IMR-90 (cell line): ENCODE measurements around the gene TGFBR1. TPM values are rescaled to one million over a fixed set of nuclear protein-coding genes. Genes with fewer than 3 reads are reported as not detected.

Source experiments
- ATAC-seq: fragments of 200-7000 bp; cut with Tn5 transposase; 2 replicates; pipeline ENCODE4 v1.9.1; 2020; ENCODE audit warnings: low read depth, mild to moderate bottlenecking, moderate library complexity
- BruUV-seq: library from RNA; stranded (reverse); fragments of 400-500 nt; replicated peaks from 2 replicates; lab custom pipeline; 2021; lab: Mats Ljungman, UMichigan
- CTCF ChIA-PET: fragments of 300-600 bp; formaldehyde crosslinking; extraction: SDS; loops from one replicate; lab custom pipeline; 2021; ENCODE audit warnings: antibody characterized with exemption; lab: Yijun Ruan, JAX
- POLR2A ChIA-PET: fragments of 300-600 bp; sonication (Branson Sonifier 250); formaldehyde crosslinking; loops from one replicate; lab custom pipeline; 2022; ENCODE audit warnings: antibody characterized with exemption; ENCODE audit not compliant: unreplicated experiment; lab: Charles Lee
- DNase-seq: peaks from one replicate; pipeline ENCODE4 v3.0.0; 2013
- H2AFZ ChIP-seq: replicated peaks from 2 replicates; pipeline ENCODE3; 2013; ENCODE audit warnings: low read length, mild to moderate bottlenecking; ENCODE audit not compliant: poor library complexity
- H2AK5ac ChIP-seq: 2 replicates; pipeline ENCODE4 v1.6.1; 2013; ENCODE audit warnings: low read depth, low read length, inconsistent platforms
- H2AK9ac ChIP-seq: replicated peaks from 2 replicates; pipeline ENCODE3; 2013; ENCODE audit warnings: mild to moderate bottlenecking, low read depth, low read length, moderate library complexity; ENCODE audit not compliant: poor library complexity
- H2BK120ac ChIP-seq: 2 replicates; pipeline ENCODE4 v1.6.1; 2013; ENCODE audit warnings: low read depth, low read length, inconsistent platforms
- H2BK15ac ChIP-seq: 3 replicates; pipeline ENCODE4 v1.6.1; 2013; ENCODE audit warnings: low read depth, low read length, inconsistent platforms
- H2BK20ac ChIP-seq: 2 replicates; pipeline ENCODE4 v1.6.1; 2013; ENCODE audit warnings: low read depth, mild to moderate bottlenecking, inconsistent platforms, low read length, moderate library complexity
- H2BK5ac ChIP-seq: 2 replicates; pipeline ENCODE4 v1.6.1; 2013; ENCODE audit warnings: mild to moderate bottlenecking, low read depth, low read length, inconsistent platforms; ENCODE audit not compliant: poor library complexity, severe bottlenecking
- H3K14ac ChIP-seq: replicated peaks from 2 replicates; pipeline ENCODE4 v1.6.1; 2013; ENCODE audit warnings: low read depth, low read length, inconsistent platforms
- H3K18ac ChIP-seq: 2 replicates; pipeline ENCODE4 v1.6.1; 2013; ENCODE audit warnings: low read depth, low read length, control low read depth
- H3K23ac ChIP-seq: 2 replicates; pipeline ENCODE4 v1.6.1; 2013; ENCODE audit warnings: low read depth, low read length, inconsistent platforms
- H3K27ac ChIP-seq: 2 replicates; pipeline ENCODE4 v1.5.1; 2013; ENCODE audit warnings: mild to moderate bottlenecking, control low read depth, low read length; ENCODE audit not compliant: insufficient read depth
- H3K27me3 ChIP-seq: 2 replicates; pipeline ENCODE4 v1.6.1; 2013; ENCODE audit warnings: low read length; ENCODE audit not compliant: control insufficient read depth, insufficient read depth
- H3K36me3 ChIP-seq: 2 replicates; pipeline ENCODE4 v1.6.1; 2013; ENCODE audit warnings: low read length, mixed read lengths; ENCODE audit not compliant: control insufficient read depth, insufficient read depth
- H3K4ac ChIP-seq: 2 replicates; pipeline ENCODE4 v1.6.1; 2013; ENCODE audit warnings: low read depth, low read length, inconsistent platforms
- H3K4me1 ChIP-seq: 2 replicates; pipeline ENCODE4 v1.6.1; 2013; ENCODE audit warnings: low read length, mixed read lengths; ENCODE audit not compliant: control insufficient read depth, insufficient read depth
- H3K4me2 ChIP-seq: 2 replicates; pipeline ENCODE4 v1.6.1; 2013; ENCODE audit warnings: low read depth, mild to moderate bottlenecking, control low read depth, low read length, moderate library complexity
- H3K4me3 ChIP-seq: 2 replicates; pipeline ENCODE4 v1.5.1; 2013; ENCODE audit warnings: low read depth, mild to moderate bottlenecking, control low read depth, low read length, moderate library complexity; ENCODE audit not compliant: insufficient read depth
- H3K56ac ChIP-seq: 2 replicates; pipeline ENCODE4 v1.6.1; 2013; ENCODE audit warnings: low read length, inconsistent platforms; ENCODE audit not compliant: insufficient read depth; ENCODE audit errors: extremely low read depth
- H3K79me1 ChIP-seq, 2 experiments: 2 replicates each; pipeline ENCODE4 v1.6.1; 2013; ENCODE audit warnings: low read length in 2 of 2, inconsistent platforms in 1 of 2, low read depth in 1 of 2
- H3K9ac ChIP-seq: 2 replicates; pipeline ENCODE4 v1.6.1; 2013; ENCODE audit warnings: low read depth, low read length, control low read depth
- H3K9me1 ChIP-seq: 2 replicates; pipeline ENCODE4 v1.6.1; 2013; ENCODE audit warnings: low read length, inconsistent platforms; ENCODE audit not compliant: insufficient read depth
- H3K9me3 ChIP-seq: 2 replicates; pipeline ENCODE4 v1.6.1; 2013; ENCODE audit warnings: low read length; ENCODE audit not compliant: control insufficient read depth, insufficient read depth
- H4K20me1 ChIP-seq: 2 replicates; pipeline ENCODE4 v1.6.1; 2013; ENCODE audit warnings: low read length, inconsistent platforms; ENCODE audit not compliant: insufficient read depth
- H4K5ac ChIP-seq: 2 replicates; pipeline ENCODE4 v1.6.1; 2013; ENCODE audit warnings: mild to moderate bottlenecking, low read depth, low read length, control low read depth
- H4K8ac ChIP-seq, 2 experiments: 2 replicates each; pipeline ENCODE4 v1.6.1; 2013; ENCODE audit warnings: low read depth in 2 of 2, low read length in 2 of 2, control low read depth in 1 of 2, inconsistent platforms in 1 of 2
- H4K91ac ChIP-seq: 2 replicates; pipeline ENCODE4 v1.6.1; 2013; ENCODE audit warnings: low read depth, low read length, inconsistent platforms; ENCODE audit not compliant: insufficient read depth
- BHLHE40 ChIP-seq: fragments of 150-350 bp; IDR thresholded peaks from 2 replicates; pipeline ENCODE4 v1.6.1; 2016; ENCODE audit warnings: mild to moderate bottlenecking, low read depth, low read length
- CEBPB ChIP-seq: IDR thresholded peaks from 2 replicates; pipeline ENCODE4 v1.6.1; 2012; ENCODE audit warnings: low read depth, low read length, improper control_type of control experiment
- CHD1 ChIP-seq: IDR thresholded peaks from 2 replicates; pipeline ENCODE4 v1.6.1; 2012; ENCODE audit warnings: low read depth, low read length, improper control_type of control experiment
- MAFK ChIP-seq: IDR thresholded peaks from 2 replicates; pipeline ENCODE4 v1.6.1; 2012; ENCODE audit warnings: low read depth, low read length, improper control_type of control experiment
- MAZ ChIP-seq: IDR thresholded peaks from 2 replicates; pipeline ENCODE4 v1.6.1; 2012; ENCODE audit warnings: low read depth, mild to moderate bottlenecking, low read length, improper control_type of control experiment, moderate library complexity, borderline replicate concordance
- MXI1 ChIP-seq: IDR thresholded peaks from 2 replicates; pipeline ENCODE4 v1.6.1; 2012; ENCODE audit warnings: low read depth, mild to moderate bottlenecking, low read length, moderate library complexity, borderline replicate concordance
- NFE2L2 ChIP-seq: fragments of 150-350 bp; IDR thresholded peaks from 2 replicates; pipeline ENCODE4 v1.6.1; 2016; ENCODE audit warnings: low read depth, mild to moderate bottlenecking, low read length
- POLR2A ChIP-seq: IDR thresholded peaks from 2 replicates; pipeline ENCODE4 v1.6.1; 2012; ENCODE audit warnings: mild to moderate bottlenecking, low read depth, low read length
- RAD21 ChIP-seq: IDR thresholded peaks from 2 replicates; pipeline ENCODE4 v1.6.1; 2012; ENCODE audit warnings: low read length, improper control_type of control experiment
- RCOR1 ChIP-seq: IDR thresholded peaks from 2 replicates; pipeline ENCODE4 v1.6.1; 2012; ENCODE audit warnings: mild to moderate bottlenecking, low read length, improper control_type of control experiment; ENCODE audit not compliant: insufficient replicate concordance
- RFX5 ChIP-seq: IDR thresholded peaks from 2 replicates; pipeline ENCODE4 v1.8.0; 2012; ENCODE audit warnings: low read depth, mild to moderate bottlenecking, low read length, moderate library complexity
- SMC3 ChIP-seq: fragments of 150-350 bp; IDR thresholded peaks from 2 replicates; pipeline ENCODE4 v1.6.1; 2016; ENCODE audit warnings: low read depth, mild to moderate bottlenecking, antibody characterized with exemption, low read length, moderate library complexity
- WGBS, 2 experiments: methylation state at CpG; one replicate each; pipeline versions ENCODE4 v1.1.5 to v1.1.7; 2013; ENCODE audit warnings: missing lambda C conversion rate in 2 of 2; ENCODE audit not compliant: insufficient read length in 1 of 2; ENCODE audit errors: extremely low coverage in 2 of 2; 5-methylcytosine and 5-hydroxymethylcytosine counted together
- dilution Hi-C: fragments of 300-500 bp; cut with HindIII; formaldehyde crosslinking; loops from one replicate; pipeline ENCODE4 v1.14.3; 2018; ENCODE audit warnings: low sequenced_read_pairs; ENCODE audit not compliant: unreplicated experiment
- in situ Hi-C: fragments of 300-500 bp; cut with MboI; formaldehyde crosslinking; loops from 3 replicates; pipeline ENCODE4 v1.14.3; 2019; ENCODE audit warnings: low sequenced_read_pairs, inconsistent platforms, mixed read lengths
- intact Hi-C: fragments of 100-400 bp; cut with micrococcal nuclease; formaldehyde crosslinking; loops from 2 replicates; pipeline ENCODE4 v1.10.0; 2022
- polyA plus RNA-seq, 3 experiments: library from polyadenylated mRNA; depleted of rRNA; stranded (reverse); fragments of >200 nt; gene quantifications; 2 replicates each; pipeline ENCODE4 v1.2.3, GENCODE V29; 2012; ENCODE audit warnings: low replicate concordance in 1 of 3
- total RNA-seq: library from RNA; depleted of rRNA; stranded (reverse); fragments of >200 nt; gene quantifications from 2 replicates; pipeline ENCODE4 v1.2.3, GENCODE V29; 2012
- TF ChIP-seq, protein P1 (sequence below): fragments of 150-350 bp; IDR thresholded peaks from 2 replicates; pipeline ENCODE4 v1.6.1; 2016; ENCODE audit warnings: low read depth, mild to moderate bottlenecking, low read length, moderate library complexity, borderline replicate concordance
- TF ChIP-seq, protein P2 (sequence below): conservative IDR thresholded peaks from 2 replicates; pipeline ENCODE4 v1.5.1; 2012; ENCODE audit warnings: mild to moderate bottlenecking, low read depth, low read length, improper control_type of control experiment

The TGFBR1 gene
- total and polyA plus RNA-seq, 2 of the 4 experiments (the other 2 are of a cell fraction): 15.1 to 75.3 TPM

DNA sequence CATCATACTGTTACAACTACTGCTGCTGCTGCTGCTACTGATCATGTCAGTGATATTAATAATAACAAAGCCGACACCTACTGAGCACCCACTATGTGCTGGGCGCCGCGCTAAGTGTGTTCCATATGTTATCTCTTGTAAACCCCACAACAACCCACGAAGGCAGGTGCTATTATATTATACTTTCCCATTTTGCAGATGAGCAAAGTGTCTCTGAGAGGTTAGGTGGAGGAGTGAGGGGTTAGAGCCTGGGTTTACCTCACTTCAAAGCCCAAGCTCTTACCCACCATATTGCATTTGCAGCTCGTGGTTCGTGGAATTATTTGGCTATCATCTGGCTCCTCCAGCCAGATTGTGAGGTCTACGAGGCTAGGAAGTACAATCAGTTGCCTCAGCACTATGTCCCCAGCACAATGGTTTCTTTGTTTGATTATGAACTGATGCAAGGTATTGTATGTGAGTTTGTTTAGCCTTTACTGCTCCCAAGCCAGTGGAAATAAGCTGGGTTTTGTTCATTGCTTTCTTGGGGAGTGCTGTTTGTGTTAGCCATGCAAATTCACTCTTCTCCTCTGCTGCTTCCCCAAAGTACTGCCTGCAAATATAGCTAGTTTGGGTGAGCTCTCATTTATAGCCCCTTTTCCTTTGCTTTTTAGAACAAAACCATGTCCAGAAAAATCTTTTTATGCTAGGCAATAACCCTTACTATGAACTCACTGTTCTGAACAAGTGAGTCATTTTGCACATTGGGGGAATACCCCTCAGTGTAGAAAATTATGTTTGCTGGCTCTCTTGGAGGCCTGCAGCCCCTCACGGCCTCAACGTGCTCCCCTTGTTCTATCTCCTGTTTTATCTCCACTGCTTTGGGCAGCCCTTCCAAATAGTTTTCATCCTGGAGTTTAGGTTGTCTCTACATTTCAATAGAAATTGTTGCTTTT, 68.9 kb downstream of the TGFBR1 start:
- dilution Hi-C loops: no loop called here

More for the DNA sequence above, 68.9 kb downstream of the TGFBR1 start:
- no peaks in the 10 kb centered on the region for H3K9me3 ChIP-seq
- H2AFZ ChIP-seq: no peak overlapping the region
- H2BK120ac ChIP-seq: no peak overlapping the region
- no peak overlapping the region for H3K4me3 ChIP-seq
- no peaks in the 10 kb centered on the region for H3K79me1 ChIP-seq
- no peak overlapping the region for H2BK5ac ChIP-seq
- no peak overlapping the region for H3K9ac ChIP-seq
- ATAC-seq: no peak
- H3K9me1 ChIP-seq: no peaks in the 10 kb centered on the region
- H3K4ac ChIP-seq: no peak overlapping the region
- H2BK20ac ChIP-seq: no peak overlapping the region
- no peak overlapping the region for H2AK5ac ChIP-seq
- no peak overlapping the region; the same call in 1 of the 2 replicates for H3K18ac ChIP-seq
- TF ChIP-seq MXI1 (no peak), CHD1 (no peak), POLR2A (no peak), MAZ (no peak), NFE2L2 (no peak), SMC3 (no peak), MAFK (no peak), RCOR1 (no peak), RFX5 (no peak), CEBPB (no peak), RAD21 (no peak), BHLHE40 (no peak)
- TF ChIP-seq, protein P1, sequence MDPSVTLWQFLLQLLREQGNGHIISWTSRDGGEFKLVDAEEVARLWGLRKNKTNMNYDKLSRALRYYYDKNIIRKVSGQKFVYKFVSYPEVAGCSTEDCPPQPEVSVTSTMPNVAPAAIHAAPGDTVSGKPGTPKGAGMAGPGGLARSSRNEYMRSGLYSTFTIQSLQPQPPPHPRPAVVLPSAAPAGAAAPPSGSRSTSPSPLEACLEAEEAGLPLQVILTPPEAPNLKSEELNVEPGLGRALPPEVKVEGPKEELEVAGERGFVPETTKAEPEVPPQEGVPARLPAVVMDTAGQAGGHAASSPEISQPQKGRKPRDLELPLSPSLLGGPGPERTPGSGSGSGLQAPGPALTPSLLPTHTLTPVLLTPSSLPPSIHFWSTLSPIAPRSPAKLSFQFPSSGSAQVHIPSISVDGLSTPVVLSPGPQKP: no peak
- TF ChIP-seq, protein P2, sequence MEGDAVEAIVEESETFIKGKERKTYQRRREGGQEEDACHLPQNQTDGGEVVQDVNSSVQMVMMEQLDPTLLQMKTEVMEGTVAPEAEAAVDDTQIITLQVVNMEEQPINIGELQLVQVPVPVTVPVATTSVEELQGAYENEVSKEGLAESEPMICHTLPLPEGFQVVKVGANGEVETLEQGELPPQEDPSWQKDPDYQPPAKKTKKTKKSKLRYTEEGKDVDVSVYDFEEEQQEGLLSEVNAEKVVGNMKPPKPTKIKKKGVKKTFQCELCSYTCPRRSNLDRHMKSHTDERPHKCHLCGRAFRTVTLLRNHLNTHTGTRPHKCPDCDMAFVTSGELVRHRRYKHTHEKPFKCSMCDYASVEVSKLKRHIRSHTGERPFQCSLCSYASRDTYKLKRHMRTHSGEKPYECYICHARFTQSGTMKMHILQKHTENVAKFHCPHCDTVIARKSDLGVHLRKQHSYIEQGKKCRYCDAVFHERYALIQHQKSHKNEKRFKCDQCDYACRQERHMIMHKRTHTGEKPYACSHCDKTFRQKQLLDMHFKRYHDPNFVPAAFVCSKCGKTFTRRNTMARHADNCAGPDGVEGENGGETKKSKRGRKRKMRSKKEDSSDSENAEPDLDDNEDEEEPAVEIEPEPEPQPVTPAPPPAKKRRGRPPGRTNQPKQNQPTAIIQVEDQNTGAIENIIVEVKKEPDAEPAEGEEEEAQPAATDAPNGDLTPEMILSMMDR: no peak
- POLR2A ChIA-PET: no interaction called here
- H2BK15ac ChIP-seq: no peak overlapping the region
- in situ Hi-C loops (no loop called here), intact Hi-C loops (no loop called here)
- H3K23ac ChIP-seq: no peak overlapping the region
- no peak overlapping the region for H3K27ac ChIP-seq
- H3K4me2 ChIP-seq: no peak overlapping the region; the same call in 1 of the 2 replicates
- no peak overlapping the region for H4K5ac ChIP-seq
- DNase-seq: no peak
- WGBS, 2 experiments: no CpG with 5 or more reads among the region's 10 CpGs
- H3K4me1 ChIP-seq: peaks cover 12% of the 10 kb centered on the region
- no peak overlapping the region; the same call in 1 of the 2 replicates for H4K91ac ChIP-seq
- H3K27me3 ChIP-seq: peaks cover 13% of the 10 kb centered on the region
- no peak overlapping the region for H2AK9ac ChIP-seq
- H4K20me1 ChIP-seq: no peaks in the 10 kb centered on the region
- H3K56ac ChIP-seq: no peak overlapping the region
- H4K8ac ChIP-seq: no peak overlapping the region
- BruUV-seq: no TSS peak
- no peaks in the 10 kb centered on the region for H3K36me3 ChIP-seq
- CTCF ChIA-PET: interaction anchor here (0.6 to 0.7 kb wide), 2 partner anchors 141 to 1049 kb away, joined by 3 to 6 read pairs; no protein-coding TSS in a partner anchor
- H3K14ac ChIP-seq: no peak overlapping the region
